ENCODE measurements around the gene EPM2AIP1. TPM values are rescaled to one million over a fixed set of nuclear protein-coding genes. Genes with fewer than 3 reads are reported as not detected.

EPM2AIP1 gene
- total RNA-seq, 4 donors from 2014 or later = 11.2 to 15.2 (median 11.8) TPM

DNA sequence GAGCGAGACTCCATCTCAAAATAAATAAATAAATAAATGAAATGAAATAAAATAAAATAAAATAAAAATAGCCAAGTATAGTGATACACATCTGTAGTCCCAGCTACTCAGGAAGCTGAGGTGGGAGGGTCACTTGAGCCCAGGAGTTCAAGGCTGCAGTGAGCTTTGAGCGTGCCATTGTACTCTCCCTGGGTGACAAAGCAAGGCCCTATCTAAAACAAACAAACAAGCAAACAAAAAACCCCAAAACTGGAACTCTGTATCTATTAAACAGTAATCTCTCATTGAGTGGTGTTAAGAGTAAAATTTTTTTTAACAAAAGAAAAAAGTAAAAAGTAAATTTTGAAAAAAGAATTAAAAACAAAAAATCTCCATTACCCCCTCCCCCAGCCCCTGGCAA is 20.8 kb downstream of the EPM2AIP1 start:
- TF ChIP-seq, protein P1, sequence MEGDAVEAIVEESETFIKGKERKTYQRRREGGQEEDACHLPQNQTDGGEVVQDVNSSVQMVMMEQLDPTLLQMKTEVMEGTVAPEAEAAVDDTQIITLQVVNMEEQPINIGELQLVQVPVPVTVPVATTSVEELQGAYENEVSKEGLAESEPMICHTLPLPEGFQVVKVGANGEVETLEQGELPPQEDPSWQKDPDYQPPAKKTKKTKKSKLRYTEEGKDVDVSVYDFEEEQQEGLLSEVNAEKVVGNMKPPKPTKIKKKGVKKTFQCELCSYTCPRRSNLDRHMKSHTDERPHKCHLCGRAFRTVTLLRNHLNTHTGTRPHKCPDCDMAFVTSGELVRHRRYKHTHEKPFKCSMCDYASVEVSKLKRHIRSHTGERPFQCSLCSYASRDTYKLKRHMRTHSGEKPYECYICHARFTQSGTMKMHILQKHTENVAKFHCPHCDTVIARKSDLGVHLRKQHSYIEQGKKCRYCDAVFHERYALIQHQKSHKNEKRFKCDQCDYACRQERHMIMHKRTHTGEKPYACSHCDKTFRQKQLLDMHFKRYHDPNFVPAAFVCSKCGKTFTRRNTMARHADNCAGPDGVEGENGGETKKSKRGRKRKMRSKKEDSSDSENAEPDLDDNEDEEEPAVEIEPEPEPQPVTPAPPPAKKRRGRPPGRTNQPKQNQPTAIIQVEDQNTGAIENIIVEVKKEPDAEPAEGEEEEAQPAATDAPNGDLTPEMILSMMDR (IDR thresholded peaks at IDR 0.05; ENCODE audit: low read depth) = no peak

DNA sequence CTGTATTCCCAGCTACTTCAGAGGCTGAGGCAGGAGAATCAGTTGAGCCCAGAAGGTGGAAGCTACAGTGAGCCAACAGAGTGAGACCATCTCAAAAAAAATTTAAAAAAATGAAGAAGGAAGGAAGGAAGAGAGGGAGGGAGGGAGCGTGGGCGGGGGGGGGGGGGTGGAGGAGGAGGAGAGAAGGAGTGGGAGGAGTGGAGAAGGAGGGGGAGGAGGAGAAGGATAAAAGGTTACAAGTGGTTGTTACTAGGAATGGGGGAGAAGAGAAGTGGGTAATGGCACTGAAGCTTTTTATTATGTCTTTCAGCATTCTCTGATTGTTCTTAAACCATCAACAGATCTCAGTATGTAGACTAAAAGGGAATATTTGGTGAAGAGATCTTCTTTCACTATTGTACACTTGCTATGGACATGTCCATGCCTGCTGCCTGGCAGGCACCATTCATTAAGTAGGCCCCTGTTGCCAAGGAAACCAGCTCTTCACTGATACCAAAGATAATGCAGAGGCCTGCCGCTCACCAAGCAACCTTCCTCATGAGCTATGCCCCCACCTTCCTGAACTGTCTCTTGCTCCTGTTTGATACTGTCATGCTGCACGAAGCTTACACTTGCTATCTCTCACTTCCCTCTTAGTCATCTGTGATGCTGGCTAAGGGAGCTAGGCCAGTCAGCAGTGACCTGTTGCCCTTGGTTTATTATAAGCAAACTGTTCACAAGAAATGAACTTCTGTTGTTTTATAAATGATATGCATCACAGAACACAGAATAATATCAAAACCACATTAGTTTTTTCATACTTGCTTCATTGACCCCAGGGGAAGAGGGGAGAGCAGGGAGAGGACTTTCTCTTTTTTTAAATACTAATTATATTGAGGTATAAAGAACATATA is 23.1 kb downstream of the EPM2AIP1 start:
- TF ChIP-seq, protein P1 (IDR thresholded peaks at IDR 0.05; ENCODE audit: low read depth) = no peak

GRCh38 chr3:36969085-36969484 is 23.8 kb downstream of the EPM2AIP1 start:
- TF ChIP-seq, protein P1 (IDR thresholded peaks at IDR 0.05; ENCODE audit: low read depth) = no peak

DNA sequence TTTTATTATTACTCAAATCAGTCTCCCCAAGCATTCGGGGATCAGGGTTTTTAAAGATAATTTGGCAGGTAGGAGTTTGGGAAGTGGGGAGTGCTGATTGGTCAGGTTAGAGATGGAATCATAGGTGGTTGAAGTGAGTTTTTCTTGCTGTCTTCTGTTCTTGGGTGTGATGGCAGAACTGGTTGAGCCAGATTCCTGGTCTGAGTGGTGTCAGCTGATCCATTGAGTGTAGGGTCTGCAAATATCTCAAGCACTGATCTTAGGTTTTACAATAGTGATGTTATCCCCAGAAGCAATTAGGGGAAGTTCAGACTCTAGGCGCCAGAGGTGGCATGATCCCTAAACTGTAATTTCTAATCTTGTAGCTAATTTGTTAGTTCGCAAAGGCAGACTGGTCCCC is 27.5 kb downstream of the EPM2AIP1 start:
- TF ChIP-seq, protein P1 (IDR thresholded peaks at IDR 0.05; ENCODE audit: low read depth) = no peak

- TF ChIP-seq, protein P1 (IDR thresholded peaks at IDR 0.05; ENCODE audit: low read depth) = no peak
Observed at GRCh38 chr3:36964817-36965216, 28.1 kb downstream of the EPM2AIP1 start.

DNA sequence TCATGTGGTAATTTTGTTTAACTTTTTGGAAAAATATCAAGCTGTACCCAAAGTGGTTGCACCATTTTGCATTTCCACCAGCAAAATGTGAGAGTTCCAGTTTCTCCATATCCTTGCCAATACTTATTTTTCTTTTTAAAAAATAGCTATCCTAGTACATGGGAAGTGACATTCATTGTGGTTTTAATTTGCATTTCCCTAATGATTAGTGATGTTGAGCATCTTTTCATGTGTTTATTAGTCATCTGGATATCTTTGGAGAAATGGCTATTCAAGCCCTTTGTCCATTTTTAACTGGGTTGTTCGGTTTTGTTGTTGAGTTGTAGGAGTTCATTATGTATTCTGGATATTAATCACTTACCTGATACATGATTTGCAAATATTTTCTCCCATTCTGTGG is 28.6 kb downstream of the EPM2AIP1 start:
- TF ChIP-seq, protein P1 (IDR thresholded peaks at IDR 0.05; ENCODE audit: low read depth) = no peak

DNA sequence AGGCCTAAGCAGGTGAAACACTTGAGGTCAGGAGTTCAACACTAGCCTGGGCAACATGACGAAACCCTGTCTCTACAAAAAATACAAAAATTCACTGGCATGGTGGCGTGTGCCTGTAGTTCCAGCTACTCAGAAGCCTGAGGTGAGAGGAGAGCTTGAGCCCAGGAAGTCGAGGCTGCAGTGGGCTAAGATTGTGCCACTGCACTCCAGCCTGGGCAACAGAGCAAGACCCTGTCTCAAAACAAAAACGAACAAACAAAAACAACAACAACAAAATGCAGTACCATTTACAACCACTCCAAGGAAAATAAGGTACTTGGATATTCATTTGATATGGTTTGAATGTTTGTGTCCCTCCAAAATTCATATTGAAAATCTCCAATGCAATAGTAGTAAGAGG is 32.4 kb downstream of the EPM2AIP1 start:
- TF ChIP-seq, protein P1 (IDR thresholded peaks at IDR 0.05; ENCODE audit: low read depth) = no peak

All from subcutaneous adipose tissue (tissue), 4 donors.